Forelimb muscle (tissue), 1 donor: ENCODE measurements around the gene TIMM29. TPM values are rescaled to one million over a fixed set of nuclear protein-coding genes. Genes with fewer than 3 reads are reported as not detected.
"Not testable (repeated sequence)": the region's sequence is repeated elsewhere in the genome, so short reads cannot be mapped to it uniquely, and the experiment has no call there.

Source experiments
- DNase-seq: peaks from one replicate; pipeline ENCODE4 v3.0.0-alpha.2; 2013; ENCODE audit warnings: low read depth
- polyA plus RNA-seq: library from polyadenylated mRNA; unstranded; fragments of 120-200 nt; gene quantifications from one replicate; pipeline ENCODE4 v1.2.1, GENCODE V29; 2013; ENCODE audit not compliant: insufficient read length

The TIMM29 gene
- polyA plus RNA-seq, 1 donor: 18.1 TPM

GRCh38 chr19:10912619-10913018, 16.0 kb upstream of the TIMM29 start:
- no peak for DNase-seq

- DNase-seq: no peak
Measured at GRCh38 chr19:10913716-10914340, 14.8 kb upstream of the TIMM29 start.

- DNase-seq: no peak
Measured at GRCh38 chr19:10915130-10916091, 13.2 kb upstream of the TIMM29 start.

DNA sequence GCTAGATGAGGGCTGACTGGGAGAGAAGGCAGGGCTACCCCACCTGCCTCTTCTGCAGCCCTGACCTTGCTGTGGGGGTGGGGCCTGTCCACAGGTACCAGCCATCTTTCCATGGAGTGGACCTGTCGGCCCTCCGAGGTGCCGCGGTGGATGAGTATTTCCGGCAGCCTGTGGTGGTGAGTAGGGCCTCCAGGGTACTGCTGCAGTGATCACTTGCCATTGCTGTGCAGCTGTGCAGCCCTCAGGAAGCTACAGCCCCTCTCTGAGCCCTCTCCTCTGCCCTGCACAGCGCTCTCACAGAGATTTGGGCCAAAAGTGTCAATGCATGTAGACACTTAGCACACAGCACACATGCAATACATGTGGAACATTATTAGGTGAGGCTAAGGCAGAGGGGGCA, 12.0 kb upstream of the TIMM29 start:
- no peak for DNase-seq

GRCh38 chr19:10918359-10918758, 10.3 kb upstream of the TIMM29 start:
- no peak for DNase-seq

GRCh38 chr19:10919352-10920287, 9.0 kb upstream of the TIMM29 start:
- no peak for DNase-seq

GRCh38 chr19:10920288-10920655, 8.3 kb upstream of the TIMM29 start:
- no peak for DNase-seq

- no peak for DNase-seq
Measured at GRCh38 chr19:10920781-10921180, 7.8 kb upstream of the TIMM29 start.

GRCh38 chr19:10921199-10921909, 7.3 kb upstream of the TIMM29 start:
- DNase-seq: no peak

DNA sequence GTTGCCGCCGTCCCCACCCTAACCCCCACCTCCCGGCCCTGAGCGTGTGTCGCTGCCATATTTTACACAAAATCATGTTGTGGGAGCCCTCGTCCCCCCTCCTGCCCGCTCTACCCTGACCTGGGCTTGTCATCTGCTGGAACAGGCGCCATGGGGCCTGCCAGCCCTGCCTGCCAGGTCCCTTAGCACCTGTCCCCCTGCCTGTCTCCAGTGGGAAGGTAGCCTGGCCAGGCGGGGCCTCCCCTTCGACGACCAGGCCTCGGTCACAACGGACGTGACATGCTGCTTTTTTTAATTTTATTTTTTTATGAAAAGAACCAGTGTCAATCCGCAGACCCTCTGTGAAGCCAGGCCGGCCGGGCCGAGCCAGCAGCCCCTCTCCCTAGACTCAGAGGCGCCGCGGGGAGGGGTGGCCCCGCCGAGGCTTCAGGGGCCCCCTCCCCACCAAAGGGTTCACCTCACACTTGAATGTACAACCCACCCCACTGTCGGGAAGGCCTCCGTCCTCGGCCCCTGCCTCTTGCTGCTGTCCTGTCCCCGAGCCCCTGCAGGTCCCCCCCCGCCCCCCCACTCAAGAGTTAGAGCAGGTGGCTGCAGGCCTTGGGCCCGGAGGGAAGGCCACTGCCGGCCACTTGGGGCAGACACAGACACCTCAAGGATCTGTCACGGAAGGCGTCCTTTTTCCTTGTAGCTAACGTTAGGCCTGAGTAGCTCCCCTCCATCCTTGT, 6.5 kb upstream of the TIMM29 start:
- DNase-seq: no peak

DNA sequence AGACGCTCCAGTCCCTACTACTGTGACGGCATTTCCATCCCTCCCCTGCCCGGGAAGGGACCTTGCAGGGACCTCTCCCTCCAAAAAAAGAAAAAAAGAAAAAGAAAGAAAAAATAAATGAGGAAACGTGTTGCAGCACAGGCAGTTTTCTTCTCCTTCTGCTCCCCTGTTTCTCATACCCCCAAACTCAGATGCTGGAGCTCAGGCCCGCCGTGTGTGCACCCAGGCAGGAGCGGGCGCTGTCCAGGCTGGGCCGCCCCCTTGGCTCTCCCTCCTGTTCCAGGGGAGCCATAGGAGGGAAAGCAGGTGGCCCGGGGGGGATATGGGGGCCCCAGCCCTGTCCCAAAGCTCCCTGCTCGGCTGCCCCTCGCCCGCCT, 6.0 kb upstream of the TIMM29 start:
- no peak for DNase-seq

GRCh38 chr19:10923260-10924112, 5.1 kb upstream of the TIMM29 start:
- no peak for DNase-seq

DNA sequence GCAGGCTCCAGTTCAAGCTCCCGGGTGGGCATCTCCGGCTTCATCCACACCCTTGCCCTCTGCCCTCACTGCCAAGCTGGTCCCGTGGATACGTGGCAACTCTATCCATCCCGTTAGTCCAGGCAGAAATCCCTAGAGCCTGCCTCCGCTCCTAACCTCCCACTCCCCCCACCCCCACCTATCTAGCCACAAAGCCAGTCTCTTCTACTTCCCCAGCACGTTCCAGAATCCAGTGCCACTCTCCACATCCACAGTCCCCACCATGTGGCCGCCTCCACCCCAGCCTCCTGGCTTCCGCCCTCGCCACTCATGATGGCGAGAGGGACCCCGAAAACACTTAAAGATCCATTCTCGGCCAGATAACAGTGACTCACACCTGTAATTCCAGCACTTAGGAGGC, 4.0 kb upstream of the TIMM29 start:
- no peak for DNase-seq

DNA sequence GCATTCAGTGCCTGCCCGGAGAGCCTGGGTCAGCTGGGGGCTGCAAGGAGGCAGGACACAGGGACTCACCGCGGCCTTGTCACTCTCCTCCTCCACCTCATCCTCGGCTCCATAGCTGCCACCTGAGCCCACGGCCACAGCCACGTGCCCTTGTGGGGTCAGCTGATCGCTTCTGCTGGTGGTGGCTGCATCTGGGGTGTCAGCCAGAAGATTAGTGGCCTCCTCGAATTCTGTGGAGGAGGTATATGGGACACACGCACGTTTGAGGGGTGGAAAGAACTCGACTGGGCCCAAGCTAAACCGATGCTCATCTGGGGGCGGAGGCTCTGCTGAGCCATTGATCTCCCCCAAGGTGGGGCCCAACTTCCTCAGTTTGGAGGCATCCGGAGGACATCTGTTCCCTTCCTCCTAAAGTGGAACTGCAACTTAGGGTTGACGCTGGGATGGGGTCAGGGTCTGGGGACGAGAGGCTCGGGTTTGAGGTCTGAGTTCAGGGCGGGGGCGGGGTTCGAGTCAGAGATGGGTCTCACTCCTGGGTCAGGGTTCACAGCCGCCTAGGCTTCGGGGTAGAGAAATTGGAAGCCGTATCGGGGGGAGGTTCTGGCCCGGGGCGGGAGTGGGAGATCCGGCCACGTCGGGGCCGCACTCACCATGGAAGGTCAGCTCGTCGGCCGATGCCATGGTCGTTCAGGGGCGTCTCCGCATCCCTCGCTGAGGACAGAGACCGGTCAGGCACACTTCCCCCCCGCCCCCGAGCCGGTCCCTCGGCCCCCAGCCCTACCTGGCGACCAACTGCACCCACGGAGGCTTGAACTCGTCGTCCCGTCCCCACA, 665 bp upstream of the TIMM29 start:
- DNase-seq: no peak

DNA sequence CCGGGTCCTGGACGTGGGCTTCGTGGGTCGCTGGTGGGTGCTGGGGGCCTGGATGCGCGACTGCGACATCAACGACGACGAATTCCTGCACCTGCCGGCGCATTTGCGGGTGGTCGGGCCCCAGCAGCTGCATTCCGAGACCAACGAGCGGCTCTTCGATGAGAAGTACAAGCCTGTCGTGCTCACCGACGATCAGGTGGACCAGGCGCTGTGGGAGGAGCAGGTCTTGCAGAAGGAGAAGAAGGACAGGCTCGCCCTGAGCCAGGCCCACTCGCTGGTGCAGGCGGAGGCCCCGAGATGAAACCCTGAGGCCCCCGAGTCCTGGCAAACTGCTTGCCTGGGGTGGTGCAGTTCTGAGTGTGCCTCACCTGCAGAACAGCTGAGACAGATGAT, 787 bp downstream of the TIMM29 start:
- DNase-seq: no peak

DNA sequence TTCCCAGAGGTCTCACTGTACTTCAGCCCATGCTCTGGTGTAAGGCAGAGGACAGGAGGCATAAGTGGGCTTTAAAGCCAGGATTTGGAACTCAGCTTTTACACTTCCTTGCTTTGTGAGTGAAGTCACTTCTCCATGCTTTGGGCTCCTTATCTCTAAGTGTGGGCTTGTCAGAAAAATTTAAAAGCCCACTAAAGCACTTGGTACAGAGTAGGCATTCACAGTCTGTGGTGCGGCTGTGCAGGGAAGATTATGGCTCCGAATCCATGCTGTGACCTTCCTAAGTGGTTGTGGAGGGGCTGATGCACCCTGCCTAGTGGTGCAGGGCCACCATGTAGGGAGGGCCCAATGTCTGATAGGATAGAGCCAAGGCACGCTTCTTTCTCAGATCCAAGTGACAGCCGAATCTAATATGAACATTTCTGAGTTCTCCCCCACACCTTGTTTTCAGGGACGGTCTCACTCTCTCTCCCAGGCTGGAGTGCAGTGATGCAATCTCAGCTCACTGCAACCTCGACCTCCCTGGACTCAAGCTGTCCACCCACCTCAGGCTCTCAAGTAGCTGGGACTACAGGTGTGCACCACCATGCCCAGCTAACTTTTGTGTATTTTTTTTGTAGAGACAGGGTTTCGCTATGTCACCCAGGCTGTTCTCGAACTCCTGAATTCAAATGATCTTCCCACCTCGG, 6.9 kb downstream of the TIMM29 start:
- no peak for DNase-seq

DNA sequence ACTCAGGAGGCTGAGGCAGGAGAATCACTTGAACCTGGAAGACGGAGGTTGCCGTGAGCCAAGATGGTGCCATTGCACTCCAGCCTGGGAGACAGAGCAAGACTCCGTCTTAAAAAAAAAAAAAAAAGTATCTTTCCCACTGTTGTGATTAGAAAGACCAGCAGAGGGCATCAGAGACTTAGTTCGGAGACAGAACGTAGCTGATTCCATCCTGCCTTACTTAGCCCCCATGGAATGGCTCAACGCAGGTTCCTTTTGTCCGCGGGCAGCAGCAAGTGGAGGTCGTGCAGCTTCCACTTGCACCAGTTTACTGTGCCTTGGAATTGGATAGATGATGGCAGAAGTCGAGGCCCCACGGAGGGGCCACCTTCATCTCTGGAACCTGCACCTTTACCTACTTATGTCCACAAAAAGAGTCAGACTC, 8.1 kb downstream of the TIMM29 start:
- DNase-seq: peak; percentile 55

GRCh38 chr19:10941649-10942048, 13.0 kb downstream of the TIMM29 start:
- DNase-seq: not testable (repeated sequence)
